GM18907 (cell line): Measurements from ENCODE around the gene PSD4.

Source experiments
- ATAC-seq: cut with Tn5 transposase; IDR thresholded peaks from one replicate; pipeline ENCODE4 v1.9.1; 2021; ENCODE audit warnings: mild to moderate bottlenecking, moderate library complexity; ENCODE audit not compliant: unreplicated experiment

Gene PSD4

GRCh38 chr2:113167115-113167932 is 6.4 kb upstream of the PSD4 start:
- no peak for ATAC-seq

GRCh38 chr2:113167962-113168340 is 5.8 kb upstream of the PSD4 start:
- no peak for ATAC-seq

- no peak for ATAC-seq
Observed at GRCh38 chr2:113169002-113169530, 4.7 kb upstream of the PSD4 start.

GRCh38 chr2:113169586-113169985 is 4.2 kb upstream of the PSD4 start:
- ATAC-seq: no peak

- no peak for ATAC-seq
Observed at GRCh38 chr2:113171334-113172075, 2.3 kb upstream of the PSD4 start.

GRCh38 chr2:113172721-113173541 is 840 bp upstream of the PSD4 start:
- no peak for ATAC-seq

GRCh38 chr2:113174376-113174750 is 592 bp downstream of the PSD4 start:
- ATAC-seq: no peak

- ATAC-seq: peak; percentile 75
Observed at GRCh38 chr2:113175042-113175628, 1.4 kb downstream of the PSD4 start.

- no peak for ATAC-seq
Observed at GRCh38 chr2:113175736-113176695, 2.2 kb downstream of the PSD4 start.

- ATAC-seq: no peak
Observed at GRCh38 chr2:113176696-113177355, 3.1 kb downstream of the PSD4 start.

- no peak for ATAC-seq
Observed at GRCh38 chr2:113178069-113178746, 4.4 kb downstream of the PSD4 start.

- ATAC-seq: no peak
Observed at GRCh38 chr2:113178891-113179290, 5.1 kb downstream of the PSD4 start.

GRCh38 chr2:113179446-113180045 is 5.8 kb downstream of the PSD4 start:
- no peak for ATAC-seq

- ATAC-seq: no peak
Observed at GRCh38 chr2:113180131-113180946, 6.6 kb downstream of the PSD4 start.

- no peak for ATAC-seq
Observed at GRCh38 chr2:113181258-113182051, 7.7 kb downstream of the PSD4 start.

- ATAC-seq: no peak
Observed at GRCh38 chr2:113182471-113183260, 8.9 kb downstream of the PSD4 start.
